ENCODE measurements around the gene COP1.

COP1 gene

DNA sequence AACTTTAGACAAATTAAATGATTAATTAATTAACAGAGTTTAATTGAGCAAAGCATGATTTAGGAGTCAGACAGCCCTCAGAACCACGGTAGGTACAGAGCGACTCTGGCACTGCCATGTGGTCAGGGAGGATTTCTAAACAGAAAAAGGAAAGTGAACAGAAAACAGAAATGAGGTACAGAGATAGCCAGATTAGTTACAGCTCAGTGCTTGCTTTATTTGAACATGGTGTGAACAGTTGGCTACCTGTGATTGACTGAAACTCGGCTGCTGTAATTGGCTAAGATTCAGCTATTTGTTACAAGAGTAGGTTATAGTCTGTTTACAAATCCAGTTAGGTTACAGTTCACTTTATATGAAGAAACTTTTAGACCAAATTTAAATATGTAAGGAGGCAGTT is 300.7 kb downstream of the COP1 start:
- in situ Hi-C loops (cut with HindIII; ENCODE audit: low sequenced_read_pairs), result no loop called here
- no peak for DNase-seq (ENCODE audit: low read depth, low spot score)
- H3K4me3 ChIP-seq (ENCODE audit: low read depth, low read length), result no peak overlapping the region
- no peak for TF ChIP-seq CTCF (IDR thresholded peaks at IDR 0.05; ENCODE audit: low read depth, low read length)

DNA sequence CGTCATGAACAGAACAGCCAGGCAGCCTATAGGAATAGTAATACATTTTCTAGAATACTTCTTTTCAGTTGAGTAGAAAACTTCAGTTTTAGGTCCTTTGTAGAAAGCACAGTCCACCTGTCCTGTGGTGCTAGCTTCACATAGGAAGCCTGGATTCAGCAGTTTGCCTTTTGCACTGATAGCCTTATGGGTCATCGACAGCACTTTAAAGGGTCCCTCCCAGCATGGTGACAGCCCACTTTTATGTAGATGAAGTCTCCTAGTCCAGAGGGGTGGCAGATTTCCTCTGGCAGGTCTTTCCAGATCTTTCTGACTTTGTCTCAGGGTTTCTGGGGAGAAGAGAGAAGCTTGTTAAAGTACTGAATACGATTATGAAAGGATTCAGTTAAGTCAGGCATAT is 302.3 kb downstream of the COP1 start:
- in situ Hi-C loops (cut with HindIII; ENCODE audit: low sequenced_read_pairs), result no loop called here
- no peak for DNase-seq (ENCODE audit: low read depth, low spot score)
- no peak overlapping the region for H3K4me3 ChIP-seq (ENCODE audit: low read depth, low read length)
- no peak for TF ChIP-seq CTCF (IDR thresholded peaks at IDR 0.05; ENCODE audit: low read depth, low read length)

GRCh38 chr1:175902281-175902680 is 304.8 kb downstream of the COP1 start:
- H3K4me3 ChIP-seq (ENCODE audit: low read depth, low read length), result no peak overlapping the region
- in situ Hi-C loops (cut with HindIII; ENCODE audit: low sequenced_read_pairs), result no loop called here
- no peak for TF ChIP-seq CTCF (IDR thresholded peaks at IDR 0.05; ENCODE audit: low read depth, low read length)
- DNase-seq (ENCODE audit: low read depth, low spot score), result no peak

GRCh38 chr1:175901076-175901836 is 305.8 kb downstream of the COP1 start:
- DNase-seq (ENCODE audit: low read depth, low spot score), result no peak
- TF ChIP-seq CTCF (IDR thresholded peaks at IDR 0.05; ENCODE audit: low read depth, low read length), result no peak
- in situ Hi-C loops (cut with HindIII; ENCODE audit: low sequenced_read_pairs), result no loop called here
- H3K4me3 ChIP-seq (ENCODE audit: low read depth, low read length), result no peak overlapping the region

DNA sequence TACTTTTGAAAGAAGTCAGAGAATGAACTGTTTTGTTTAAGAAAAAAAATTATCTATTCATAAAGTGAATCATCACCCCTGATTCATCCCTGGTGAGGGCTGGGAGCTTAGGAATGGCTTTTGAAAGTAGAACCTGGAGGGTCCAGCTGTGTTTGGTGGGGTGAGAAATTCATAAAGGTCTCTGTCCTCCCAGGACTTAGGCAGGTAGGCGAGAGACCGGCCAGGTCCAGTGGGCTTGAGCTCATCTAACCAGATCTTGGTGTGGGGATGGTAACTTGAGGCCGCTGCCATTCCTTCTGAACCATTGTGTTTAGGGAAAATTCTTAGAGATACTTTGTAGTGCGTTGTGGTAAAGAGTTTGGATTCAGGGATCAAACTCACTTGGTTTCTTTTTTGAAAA is 306.9 kb downstream of the COP1 start:
- in situ Hi-C loops (cut with HindIII; ENCODE audit: low sequenced_read_pairs), result no loop called here
- no peak for DNase-seq (ENCODE audit: low read depth, low spot score)
- TF ChIP-seq CTCF (IDR thresholded peaks at IDR 0.05; ENCODE audit: low read depth, low read length), result no peak
- H3K4me3 ChIP-seq (ENCODE audit: low read depth, low read length), result no peak overlapping the region

DNA sequence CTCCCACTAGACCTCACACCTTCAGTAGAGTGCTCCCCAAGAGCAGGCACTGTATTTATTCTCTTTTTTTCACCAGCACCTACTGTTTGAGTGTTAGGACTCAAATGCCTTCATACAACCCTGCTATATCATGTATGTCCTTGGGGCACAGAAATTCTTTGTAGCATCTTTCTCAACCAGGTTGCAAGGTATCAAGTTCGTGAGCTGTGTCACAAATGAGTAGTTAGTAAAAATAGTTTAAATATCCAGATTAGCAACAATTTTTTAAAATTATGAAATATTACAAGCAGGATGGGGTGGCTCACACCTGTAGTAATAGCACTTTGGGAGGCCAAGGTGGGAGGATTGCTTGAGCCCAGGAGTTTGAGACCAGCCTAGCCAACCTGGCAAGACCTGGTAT is 311.1 kb downstream of the COP1 start:
- no peak overlapping the region for H3K4me3 ChIP-seq (ENCODE audit: low read depth, low read length)
- no peak for TF ChIP-seq CTCF (IDR thresholded peaks at IDR 0.05; ENCODE audit: low read depth, low read length)
- no peak for DNase-seq (ENCODE audit: low read depth, low spot score)
- in situ Hi-C loops (cut with HindIII; ENCODE audit: low sequenced_read_pairs), result no loop called here

All from astrocyte of the spinal cord (primary cell).